EH (cell line): ENCODE results near the gene MMP14.
"Not testable (repeated sequence)": the region's sequence is repeated elsewhere in the genome, so short reads cannot be mapped to it uniquely, and the experiment has no call there.

Experiments
- DNase-seq: peaks from one replicate; pipeline ENCODE4 v3.0.0-alpha.2; 2015; ENCODE audit warnings: low read depth

The MMP14 gene

GRCh38 chr14:22836301-22837113, at the start of gene MMP14:
TSS of gene MMP14 (plus strand) at chr14:22836585. CDS start at chr14:22836818, 233 bp downstream.
- DNase-seq = peak; percentile 96

GRCh38 chr14:22786685-22787084, 49.7 kb upstream of the MMP14 start:
- DNase-seq = no peak

- DNase-seq = peak; percentile 81
Measured at GRCh38 chr14:22791301-22791700, 45.1 kb upstream of the MMP14 start.

DNA sequence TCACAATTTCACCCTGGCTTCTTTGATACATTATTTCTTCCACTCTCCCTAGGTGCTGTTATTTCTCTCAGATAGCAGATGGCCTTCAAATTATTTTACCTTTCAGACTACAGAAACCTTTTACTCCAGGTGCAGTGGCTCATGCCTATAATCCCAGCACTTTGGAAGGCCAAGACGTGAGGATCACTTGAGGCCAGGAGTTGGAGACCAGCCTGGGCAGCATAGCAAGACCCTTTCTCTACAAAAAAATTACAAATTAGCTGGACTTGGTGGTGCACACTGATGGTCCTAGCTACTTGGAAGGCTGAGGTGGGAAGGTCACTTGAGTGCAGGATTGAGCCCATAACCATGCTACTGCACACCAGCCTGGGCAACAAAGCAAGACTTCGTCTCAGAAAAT, 44.2 kb upstream of the MMP14 start:
- no peak for DNase-seq

DNA sequence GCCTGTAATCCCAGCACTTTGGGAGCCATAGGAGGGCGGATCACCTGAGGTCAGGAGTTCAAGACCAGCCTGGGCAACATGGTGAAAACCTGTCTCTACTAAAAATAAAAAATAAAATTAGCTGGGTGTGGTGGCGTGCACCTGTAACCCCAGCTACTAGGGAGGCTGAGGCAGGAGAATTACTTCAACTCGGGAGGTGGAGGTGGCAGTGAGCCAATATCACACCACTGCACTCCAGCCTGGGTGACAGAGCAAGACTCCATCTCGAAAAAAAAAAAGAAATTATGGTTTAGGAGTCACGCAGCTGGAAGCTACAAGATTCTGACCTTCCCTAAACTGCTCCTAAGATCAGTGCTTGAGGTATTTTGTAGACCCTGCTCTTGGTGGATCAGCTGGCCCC, 42.8 kb upstream of the MMP14 start:
- not testable (repeated sequence) for DNase-seq

- DNase-seq = no peak
Measured at GRCh38 chr14:22793976-22794375, 42.4 kb upstream of the MMP14 start.

GRCh38 chr14:22794551-22794951, 41.8 kb upstream of the MMP14 start:
- no peak for DNase-seq

GRCh38 chr14:22796087-22796707, 40.2 kb upstream of the MMP14 start:
- DNase-seq = no peak

DNA sequence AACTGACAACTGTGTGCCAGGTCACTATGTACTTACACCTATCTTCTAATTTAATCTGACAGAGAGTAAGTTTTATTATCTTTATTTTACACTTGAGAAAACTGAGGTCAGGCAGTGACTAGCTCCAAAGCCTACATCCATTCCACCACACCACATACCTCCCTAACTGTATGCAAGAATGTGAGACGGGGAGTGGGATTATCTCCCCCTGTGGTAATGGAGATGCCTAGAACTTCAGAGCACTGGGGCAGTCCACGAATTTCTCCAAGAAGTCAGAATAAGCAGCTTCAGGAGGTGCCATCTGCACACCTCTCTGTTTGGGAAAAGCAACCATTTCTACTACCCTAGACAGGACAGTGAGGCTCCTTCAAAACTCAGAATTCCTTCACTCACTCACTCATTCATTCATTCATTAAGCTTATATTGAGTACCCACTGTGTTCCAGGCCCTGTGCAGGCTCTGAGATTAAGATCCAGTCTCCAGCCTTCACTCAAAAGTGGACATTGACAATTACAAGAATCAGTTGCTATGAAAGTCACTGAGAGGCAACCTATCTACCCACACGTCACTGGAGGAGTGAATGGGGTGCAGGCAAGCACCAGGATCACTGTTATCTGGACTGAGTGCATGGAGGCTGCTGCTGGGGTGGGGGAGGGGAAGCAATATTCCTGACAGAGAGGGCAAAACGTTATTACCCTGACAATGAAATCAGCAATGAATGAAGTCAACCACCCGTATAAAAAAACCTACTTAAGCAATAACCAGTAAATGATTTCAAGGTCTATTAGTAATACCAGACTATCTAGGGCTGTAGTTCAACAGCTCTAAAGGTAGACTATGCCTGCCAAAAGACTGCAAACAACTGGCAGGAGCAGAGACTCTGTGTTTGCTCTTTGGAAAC, 39.1 kb upstream of the MMP14 start:
- DNase-seq = no peak

DNA sequence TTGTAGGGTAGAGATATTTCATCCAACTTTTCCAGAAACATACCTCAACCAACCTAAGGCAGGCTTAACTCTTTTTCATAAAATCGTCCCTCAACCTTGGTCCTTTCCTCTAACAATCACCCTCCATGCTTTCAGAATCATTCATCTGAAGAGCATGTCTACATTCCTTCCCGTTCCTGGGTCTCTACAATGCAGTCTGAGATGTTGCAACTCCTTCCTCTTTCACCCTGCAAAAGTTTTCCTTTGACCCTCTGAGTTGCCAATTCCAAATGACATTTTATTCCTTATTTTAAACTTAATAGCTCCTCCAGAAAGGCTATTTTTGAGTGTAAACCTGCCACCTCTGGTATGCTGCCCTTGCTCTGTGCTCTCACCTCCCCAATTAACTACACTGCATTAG, 37.9 kb upstream of the MMP14 start:
- no peak for DNase-seq

GRCh38 chr14:22800346-22800745, 36.0 kb upstream of the MMP14 start:
- DNase-seq = no peak

- no peak for DNase-seq
Measured at GRCh38 chr14:22801716-22802115, 34.7 kb upstream of the MMP14 start.

GRCh38 chr14:22802860-22803686, 33.3 kb upstream of the MMP14 start:
- DNase-seq = no peak

GRCh38 chr14:22803687-22803974, 32.8 kb upstream of the MMP14 start:
- DNase-seq = no peak

DNA sequence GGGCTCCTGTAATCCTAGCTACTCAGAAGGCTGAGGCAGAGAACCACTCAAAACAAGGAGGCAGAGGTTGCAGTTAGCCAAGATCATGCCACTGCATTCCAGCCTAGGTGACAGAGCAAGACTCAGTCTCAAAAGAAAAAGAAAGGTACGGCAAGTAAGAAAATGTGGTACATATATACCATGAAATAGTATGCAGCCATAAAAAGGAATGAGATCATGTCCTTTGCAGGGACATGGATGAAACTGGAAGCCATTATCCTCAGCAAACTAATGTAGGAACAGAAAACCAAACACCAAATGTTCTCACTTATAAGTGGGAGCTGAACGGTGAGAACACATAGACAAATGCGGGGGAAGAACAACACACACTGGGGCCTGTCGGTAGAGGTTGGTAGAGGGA, 31.1 kb upstream of the MMP14 start:
- DNase-seq = not testable (repeated sequence)

- no peak for DNase-seq
Measured at GRCh38 chr14:22807432-22808087, 28.8 kb upstream of the MMP14 start.

GRCh38 chr14:22808388-22809209, 27.8 kb upstream of the MMP14 start:
- DNase-seq = no peak

DNA sequence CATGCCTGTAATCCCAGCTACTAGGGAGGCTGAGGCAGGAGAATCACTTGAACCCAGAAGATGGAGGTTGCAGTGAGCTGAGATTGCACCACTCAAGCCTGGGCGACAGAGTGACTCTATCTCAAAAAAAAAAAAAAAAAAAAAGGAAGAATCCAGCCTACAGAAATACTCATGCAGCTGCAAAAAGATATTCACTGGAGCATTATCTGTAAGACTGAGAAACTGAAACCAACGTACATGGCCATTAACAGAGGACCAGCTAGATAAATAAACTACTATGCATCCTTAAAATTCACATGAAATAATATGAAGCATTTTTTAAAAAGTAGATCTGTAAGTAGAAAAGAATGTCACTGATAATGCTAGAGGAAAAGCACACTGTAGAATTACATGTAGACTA, 24.7 kb upstream of the MMP14 start:
- DNase-seq = peak; percentile 10

GRCh38 chr14:22812744-22813143, 23.6 kb upstream of the MMP14 start:
- no peak for DNase-seq

DNA sequence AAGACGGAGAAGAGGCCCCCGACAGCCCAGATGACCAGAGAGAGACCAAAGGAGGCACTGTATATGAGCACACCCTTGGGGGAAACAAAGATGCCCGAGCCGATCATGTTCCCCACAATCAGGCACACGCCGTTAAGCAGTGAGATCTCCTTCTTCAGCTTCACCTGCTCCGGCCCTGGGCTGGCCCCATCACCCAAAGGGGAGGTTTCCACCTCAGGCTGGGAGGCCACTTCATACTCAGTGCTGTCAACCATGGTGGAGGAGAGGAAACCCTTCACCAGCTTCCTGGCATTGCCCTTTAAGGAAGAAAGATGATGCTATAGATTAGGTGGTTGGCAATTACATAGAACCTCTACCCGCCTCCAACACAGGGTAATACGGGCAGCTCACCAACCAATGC, 23.2 kb upstream of the MMP14 start:
- no peak for DNase-seq

GRCh38 chr14:22814373-22814772, 22.0 kb upstream of the MMP14 start:
- DNase-seq = no peak
